ENCODE data around the gene ADGRL3.

DNA sequence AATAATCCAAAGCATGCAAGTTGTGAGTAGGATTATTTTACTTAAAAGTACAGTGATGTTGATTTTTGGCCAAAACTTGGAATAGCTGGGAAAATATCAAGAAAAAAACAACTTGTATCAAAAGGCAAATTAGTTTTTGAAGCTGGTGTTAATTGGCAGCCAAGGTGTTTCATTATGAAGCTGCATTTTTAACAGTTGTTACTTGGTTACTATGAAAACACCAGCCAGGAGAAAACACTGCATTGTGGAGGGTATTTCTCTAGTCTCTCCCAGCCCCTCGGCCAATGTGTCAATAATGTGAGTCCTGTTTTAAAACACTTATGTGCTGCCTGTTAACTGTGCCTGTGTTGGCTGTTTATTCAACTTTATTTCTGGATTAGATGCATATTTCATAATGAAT, 733.4 kb downstream of the ADGRL3 start:
- no peak for TF ChIP-seq POLR2AphosphoS5 (IDR thresholded peaks at IDR 0.05)
- TF ChIP-seq, protein P1, sequence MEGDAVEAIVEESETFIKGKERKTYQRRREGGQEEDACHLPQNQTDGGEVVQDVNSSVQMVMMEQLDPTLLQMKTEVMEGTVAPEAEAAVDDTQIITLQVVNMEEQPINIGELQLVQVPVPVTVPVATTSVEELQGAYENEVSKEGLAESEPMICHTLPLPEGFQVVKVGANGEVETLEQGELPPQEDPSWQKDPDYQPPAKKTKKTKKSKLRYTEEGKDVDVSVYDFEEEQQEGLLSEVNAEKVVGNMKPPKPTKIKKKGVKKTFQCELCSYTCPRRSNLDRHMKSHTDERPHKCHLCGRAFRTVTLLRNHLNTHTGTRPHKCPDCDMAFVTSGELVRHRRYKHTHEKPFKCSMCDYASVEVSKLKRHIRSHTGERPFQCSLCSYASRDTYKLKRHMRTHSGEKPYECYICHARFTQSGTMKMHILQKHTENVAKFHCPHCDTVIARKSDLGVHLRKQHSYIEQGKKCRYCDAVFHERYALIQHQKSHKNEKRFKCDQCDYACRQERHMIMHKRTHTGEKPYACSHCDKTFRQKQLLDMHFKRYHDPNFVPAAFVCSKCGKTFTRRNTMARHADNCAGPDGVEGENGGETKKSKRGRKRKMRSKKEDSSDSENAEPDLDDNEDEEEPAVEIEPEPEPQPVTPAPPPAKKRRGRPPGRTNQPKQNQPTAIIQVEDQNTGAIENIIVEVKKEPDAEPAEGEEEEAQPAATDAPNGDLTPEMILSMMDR (IDR thresholded peaks at IDR 0.05) = no peak
